Measurements from ENCODE around the gene SYNPO2.

SYNPO2 gene

GRCh38 chr4:119082661-119083060 is 194.0 kb downstream of the SYNPO2 start:
- no peak for FAIRE-seq

- FAIRE-seq: no peak
These were observed 195.9 kb downstream of the SYNPO2 start for GRCh38 chr4:119084513-119084912.

GRCh38 chr4:119087121-119087520 is 198.5 kb downstream of the SYNPO2 start:
- FAIRE-seq: no peak

GRCh38 chr4:119087656-119088055 is 199.0 kb downstream of the SYNPO2 start:
- FAIRE-seq: no peak

GRCh38 chr4:119093042-119093827 is 204.6 kb downstream of the SYNPO2 start:
- no peak for FAIRE-seq

- no peak for FAIRE-seq
These were observed 208.7 kb downstream of the SYNPO2 start for GRCh38 chr4:119097282-119097900.

- no peak for FAIRE-seq
These were observed 209.7 kb downstream of the SYNPO2 start for GRCh38 chr4:119098306-119098705.

GRCh38 chr4:119099227-119099810 is 210.7 kb downstream of the SYNPO2 start:
- FAIRE-seq: no peak

GRCh38 chr4:119100655-119101054 is 212.0 kb downstream of the SYNPO2 start:
- no peak for FAIRE-seq

GRCh38 chr4:119103263-119103662 is 214.6 kb downstream of the SYNPO2 start:
- no peak for FAIRE-seq

GRCh38 chr4:119104644-119105273 is 216.1 kb downstream of the SYNPO2 start:
- no peak for FAIRE-seq

GRCh38 chr4:119105605-119106004 is 217.0 kb downstream of the SYNPO2 start:
- FAIRE-seq: no peak

GRCh38 chr4:119106036-119107000 is 217.7 kb downstream of the SYNPO2 start:
- FAIRE-seq: no peak

GRCh38 chr4:119110121-119110520 is 221.5 kb downstream of the SYNPO2 start:
- FAIRE-seq: no peak

Measured in G401.6 (cell line).